ENCODE measurements around the gene SAFB. TPM values are rescaled to one million over a fixed set of nuclear protein-coding genes. Genes with fewer than 3 reads are reported as not detected.

SAFB gene
- total and polyA plus RNA-seq, 2 of the 4 experiments (the other 2 are of a cell fraction), result 18.5 to 41.2 TPM

GRCh38 chr19:5624741-5625278, 1.9 kb downstream of the SAFB start:
- Histone ChIP-seq H3K4me3 (ENCODE audit: insufficient read depth, low read depth, low read length) (peak overlapping the region; percentile 64), H2BK20ac (ENCODE audit: low read depth, low read length) (no peak overlapping the region), H3K56ac (ENCODE audit: extremely low read depth, insufficient read depth, low read length) (no peak overlapping the region), H3K27ac (ENCODE audit: insufficient read depth, low read length) (peak overlapping the region; percentile 24; the same call in 1 of the 2 replicates), H4K91ac (ENCODE audit: insufficient read depth, low read depth, low read length) (no peak overlapping the region), H2AK5ac (ENCODE audit: low read depth, low read length) (no peak overlapping the region), H3K18ac (ENCODE audit: low read depth, low read length) (no peak overlapping the region), H3K9me3 (ENCODE audit: control insufficient read depth, insufficient read depth, low read length) (no peaks in the 10 kb centered on the region), H4K8ac (ENCODE audit: low read depth in 2 of 2, low read length in 2 of 2) (no peak overlapping the region), H3K14ac (replicated peaks; ENCODE audit: low read depth, low read length) (no peak overlapping the region), H3K4me2 (ENCODE audit: low read depth, low read length) (peak overlapping the region; percentile 76), H2AK9ac (replicated peaks; ENCODE audit: low read depth, low read length, poor library complexity) (no peak overlapping the region), H4K20me1 (ENCODE audit: insufficient read depth, low read length) (peaks cover 81% of the 10 kb centered on the region), H3K27me3 (ENCODE audit: control insufficient read depth, insufficient read depth, low read length) (no peaks in the 10 kb centered on the region), H3K79me1 (ENCODE audit: low read depth in 1 of 2, low read length in 2 of 2) (peaks cover 9 to 71% of the 10 kb centered on the region in 2 experiments), H2BK120ac (ENCODE audit: low read depth, low read length) (no peak overlapping the region), H3K23ac (ENCODE audit: low read depth, low read length) (peak overlapping the region; percentile 13), H4K5ac (ENCODE audit: low read depth, low read length) (no peak overlapping the region), H3K4ac (ENCODE audit: low read depth, low read length) (no peak overlapping the region), H3K9ac (ENCODE audit: low read depth, low read length) (peak overlapping the region; percentile 80), H3K9me1 (ENCODE audit: insufficient read depth, low read length) (peaks cover 19% of the 10 kb centered on the region), H2BK15ac (ENCODE audit: low read depth, low read length) (no peak overlapping the region), H2BK5ac (ENCODE audit: low read depth, low read length, poor library complexity, severe bottlenecking) (no peak overlapping the region), H3K36me3 (ENCODE audit: control insufficient read depth, insufficient read depth, low read length) (peaks cover 44% of the 10 kb centered on the region), H3K4me1 (ENCODE audit: control insufficient read depth, insufficient read depth, low read length) (peaks cover 19% of the 10 kb centered on the region), H2AFZ (replicated peaks; ENCODE audit: low read length, poor library complexity) (no peak overlapping the region)
- TF ChIP-seq USF2 (IDR thresholded peaks at IDR 0.05; ENCODE audit: low read depth, low read length) (peak; percentile 22; the same call in 1 of the 2 replicates), ELK1 (IDR thresholded peaks at IDR 0.05; ENCODE audit: borderline replicate concordance, low read depth, low read length) (no peak)
- DNase-seq, result no peak
- intact Hi-C loops (cut with micrococcal nuclease) (loop anchor here (5.0 kb wide), 1 partner anchor 42 kb away; no protein-coding TSS in a partner anchor), in situ Hi-C loops (cut with MboI; ENCODE audit: low sequenced_read_pairs) (no loop called here), dilution Hi-C loops (cut with HindIII; ENCODE audit: low sequenced_read_pairs, unreplicated experiment) (no loop called here)
- no TSS peak for BruUV-seq (replicated peaks)
- POLR2A ChIA-PET (ENCODE audit: unreplicated experiment), result no interaction called here
- CTCF ChIA-PET, result no interaction called here
- 25% methylated on average over 2 of the region's 8 CpGs; no CpG with 5 or more reads in 1 of the 2 experiments for WGBS, 2 experiments (ENCODE audit: extremely low coverage in 2 of 2, insufficient read length in 1 of 2)
- no peak for ATAC-seq (ENCODE audit: low read depth)
